Thyroid gland (tissue), 4 donors: ENCODE measurements around the gene TRAP1. TPM values are rescaled to one million over a fixed set of nuclear protein-coding genes. Genes with fewer than 3 reads are reported as not detected.

ENCODE experiments used
- DNase-seq, 2 donors: peaks; one replicate each; pipeline ENCODE4 v3.0.0-alpha.2; 2019
- H3K27ac ChIP-seq, 3 donors: fragments of 200-600 bp; sonication (generic); 1 replicate in 2 of 3; 2 replicates in 1 of 3; pipeline ENCODE4 v1.5.1; 2016 to 2019; ENCODE audit warnings: mild to moderate bottlenecking in 1 of 3, moderate library complexity in 1 of 3
- H3K27me3 ChIP-seq: fragments of 200-600 bp; sonication (generic); one replicate; pipeline ENCODE4 v1.5.1; 2019
- H3K36me3 ChIP-seq, 2 donors: fragments of 200-600 bp; sonication (generic); one replicate each; pipeline ENCODE4 v1.5.1; 2016 to 2019
- H3K4me1 ChIP-seq, 2 donors: fragments of 200-600 bp; sonication (generic); one replicate each; pipeline ENCODE4 v1.5.1; 2017 to 2019
- H3K4me3 ChIP-seq, 3 donors: fragments of 200-600 bp; sonication (generic); replicated peaks in 1 of 3; 1 replicate in 2 of 3; 2 replicates in 1 of 3; pipeline ENCODE4 v1.5.1; 2016; ENCODE audit warnings: mild to moderate bottlenecking in 1 of 3
- H3K9me3 ChIP-seq: fragments of 200-600 bp; sonication (generic); one replicate; pipeline ENCODE4 v1.5.1; 2017
- POLR2A ChIP-seq, 2 donors: fragments of 450-650 bp; IDR thresholded peaks; one replicate each; pipeline ENCODE4 v1.6.1; 2017; ENCODE audit warnings: antibody characterized with exemption in 2 of 2, mild to moderate bottlenecking in 2 of 2, moderate library complexity in 1 of 2
- WGBS, 2 donors: methylation state at CpG; one replicate each; pipeline ENCODE4 v1.1.5; 2017; 5-methylcytosine and 5-hydroxymethylcytosine counted together
- intact Hi-C: fragments of 100-400 bp; cut with DNase I; formaldehyde crosslinking; loops from one replicate; pipeline ENCODE4 v1.15.1; 2023
- total RNA-seq, 4 donors: library from RNA; depleted of rRNA; stranded (reverse); fragments of >200 nt; gene quantifications; one replicate each; pipeline ENCODE4 v1.2.3, GENCODE V29; 2016
- TF ChIP-seq, protein P1 (sequence below), 6 experiments: fragments of 200-600 bp in 3 of 6; fragments of 450-650 bp in 3 of 6; sonication (generic) in 3 of 6; IDR thresholded peaks; one replicate each; pipeline ENCODE4 v1.5.1; 2016 to 2019; ENCODE audit warnings: antibody characterized with exemption in 6 of 6, mild to moderate bottlenecking in 2 of 6, inconsistent platforms in 1 of 6, moderate library complexity in 1 of 6

Gene TRAP1
- total RNA-seq, 4 donors from 2014 or later = 37.3 to 58.3 (median 53.9) TPM

GRCh38 chr16:3761375-3762106 lies 44.2 kb upstream of the TRAP1 start:
- Histone ChIP-seq H3K36me3 (peaks cover 39 to 51% of the 10 kb centered on the region in 2 donors), H3K27ac (no peak overlapping the region), H3K27me3 (no peaks in the 10 kb centered on the region), H3K4me3 (no peak overlapping the region), H3K4me1 (no peaks in the 10 kb centered on the region), H3K9me3 (no peaks in the 10 kb centered on the region)
- intact Hi-C loops = loop anchor here (10.0 kb wide), 1 partner anchor 113 kb away; no protein-coding TSS in a partner anchor
- 88 to 89% methylated on average over 14 of the region's 14 CpGs for whole genome bisulfite sequencing, 2 donors
- no peak for DNase-seq
- TF ChIP-seq, protein P1, sequence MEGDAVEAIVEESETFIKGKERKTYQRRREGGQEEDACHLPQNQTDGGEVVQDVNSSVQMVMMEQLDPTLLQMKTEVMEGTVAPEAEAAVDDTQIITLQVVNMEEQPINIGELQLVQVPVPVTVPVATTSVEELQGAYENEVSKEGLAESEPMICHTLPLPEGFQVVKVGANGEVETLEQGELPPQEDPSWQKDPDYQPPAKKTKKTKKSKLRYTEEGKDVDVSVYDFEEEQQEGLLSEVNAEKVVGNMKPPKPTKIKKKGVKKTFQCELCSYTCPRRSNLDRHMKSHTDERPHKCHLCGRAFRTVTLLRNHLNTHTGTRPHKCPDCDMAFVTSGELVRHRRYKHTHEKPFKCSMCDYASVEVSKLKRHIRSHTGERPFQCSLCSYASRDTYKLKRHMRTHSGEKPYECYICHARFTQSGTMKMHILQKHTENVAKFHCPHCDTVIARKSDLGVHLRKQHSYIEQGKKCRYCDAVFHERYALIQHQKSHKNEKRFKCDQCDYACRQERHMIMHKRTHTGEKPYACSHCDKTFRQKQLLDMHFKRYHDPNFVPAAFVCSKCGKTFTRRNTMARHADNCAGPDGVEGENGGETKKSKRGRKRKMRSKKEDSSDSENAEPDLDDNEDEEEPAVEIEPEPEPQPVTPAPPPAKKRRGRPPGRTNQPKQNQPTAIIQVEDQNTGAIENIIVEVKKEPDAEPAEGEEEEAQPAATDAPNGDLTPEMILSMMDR (IDR thresholded peaks at IDR 0.05) = no peak
- no peak for TF ChIP-seq POLR2A (IDR thresholded peaks at IDR 0.05)

DNA sequence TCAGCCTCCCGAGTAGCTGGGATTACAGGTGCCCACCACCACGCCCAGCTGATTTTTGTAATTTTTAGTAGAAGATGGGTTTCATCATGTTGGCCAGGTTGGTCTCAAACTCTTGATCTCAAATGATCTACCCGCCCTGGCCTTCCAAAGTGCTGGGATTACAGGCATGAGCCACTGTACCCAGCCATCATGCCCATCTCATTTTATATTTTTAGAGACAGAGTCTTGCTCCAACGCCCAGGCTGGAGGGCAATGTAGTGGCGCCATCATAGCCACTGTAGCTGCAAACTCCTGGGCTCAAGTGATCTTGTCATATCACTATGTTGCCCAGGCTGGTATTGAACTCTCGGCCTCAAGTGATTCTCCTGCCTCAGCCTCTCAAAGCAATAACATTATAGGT lies 43.2 kb upstream of the TRAP1 start:
- Histone ChIP-seq H3K36me3 (peaks cover 31 to 47% of the 10 kb centered on the region in 2 donors), H3K4me1 (no peaks in the 10 kb centered on the region), H3K9me3 (no peaks in the 10 kb centered on the region), H3K27me3 (no peaks in the 10 kb centered on the region), H3K4me3 (no peak overlapping the region), H3K27ac (no peak overlapping the region)
- no peak for TF ChIP-seq POLR2A (IDR thresholded peaks at IDR 0.05)
- TF ChIP-seq, protein P1 (IDR thresholded peaks at IDR 0.05) = no peak
- WGBS, 2 donors = 97% methylated on average over 6 of the region's 6 CpGs
- DNase-seq = no peak
- intact Hi-C loops = loop anchor here (10.0 kb wide), 1 partner anchor 114 kb away; no protein-coding TSS in a partner anchor

GRCh38 chr16:3759736-3760135 lies 42.4 kb upstream of the TRAP1 start:
- Histone ChIP-seq H3K9me3 (no peaks in the 10 kb centered on the region), H3K27ac (no peak overlapping the region), H3K4me1 (no peaks in the 10 kb centered on the region), H3K27me3 (no peaks in the 10 kb centered on the region), H3K4me3 (no peak overlapping the region), H3K36me3 (peaks cover 34 to 41% of the 10 kb centered on the region in 2 donors)
- TF ChIP-seq, protein P1 (IDR thresholded peaks at IDR 0.05) = no peak
- TF ChIP-seq POLR2A (IDR thresholded peaks at IDR 0.05) = no peak
- no peak for DNase-seq
- intact Hi-C loops = loop anchor here (10.0 kb wide), 1 partner anchor 115 kb away; no protein-coding TSS in a partner anchor
- 80 to 85% methylated on average over 5 of the region's 5 CpGs for WGBS, 2 donors

- Histone ChIP-seq H3K4me1 (no peaks in the 10 kb centered on the region), H3K9me3 (no peaks in the 10 kb centered on the region), H3K27me3 (no peaks in the 10 kb centered on the region), H3K27ac (no peak overlapping the region), H3K36me3 (peaks cover 26 to 35% of the 10 kb centered on the region in 2 donors), H3K4me3 (no peak overlapping the region)
- intact Hi-C loops = no loop called here
- WGBS, 2 donors = 94 to 95% methylated on average over 9 of the region's 9 CpGs
- TF ChIP-seq POLR2A (IDR thresholded peaks at IDR 0.05) = no peak
- TF ChIP-seq, protein P1 (IDR thresholded peaks at IDR 0.05) = no peak
- no peak for DNase-seq
Observed at GRCh38 chr16:3756113-3756512, 38.8 kb upstream of the TRAP1 start.

- no peak for TF ChIP-seq POLR2A (IDR thresholded peaks at IDR 0.05)
- TF ChIP-seq, protein P1 (IDR thresholded peaks at IDR 0.05) = no peak
- Histone ChIP-seq H3K9me3 (no peaks in the 10 kb centered on the region), H3K4me1 (no peaks in the 10 kb centered on the region), H3K4me3 (no peak overlapping the region), H3K27me3 (no peaks in the 10 kb centered on the region), H3K36me3 (peaks cover 25 to 40% of the 10 kb centered on the region in 2 donors), H3K27ac (no peak overlapping the region)
- intact Hi-C loops = no loop called here
- DNase-seq = no peak
- WGBS, 2 donors = 94 to 97% methylated on average over 4 of the region's 4 CpGs
Observed at GRCh38 chr16:3755249-3755648, 37.9 kb upstream of the TRAP1 start.
